Stimulated activated naive B cell treated with anti-CD40 and anti-IgM and Interleukin-4, amounts not matched to agents 10 μg/mL and 1 μg/mL and 100 μg/mL, for 72 hours (primary cell): ENCODE data around the gene GLMP.
"Not testable (repeated sequence)": the region's sequence is repeated elsewhere in the genome, so short reads cannot be mapped to it uniquely, and the experiment has no call there.

Experiments used
- ATAC-seq, 2 donors: fragments of 150-1000 bp; cut with Tn5 transposase; replicated peaks; 2 replicates each; pipeline ENCODE4 v1.10.0; 2021; ENCODE audit warnings: moderate library complexity in 1 of 2
- DNase-seq: peaks from one replicate; pipeline ENCODE4 v3.0.0; 2021
- H3K27ac Mint-ChIP-seq: one replicate; pipeline ENCODE4 v1.8.0; 2022; ENCODE audit warnings: mild to moderate bottlenecking, mixed read lengths
- H3K27me3 Mint-ChIP-seq, 2 donors: one replicate each; pipeline ENCODE4 v1.8.0; 2022; ENCODE audit warnings: mixed read lengths in 2 of 2
- H3K36me3 Mint-ChIP-seq, 2 donors: one replicate each; pipeline ENCODE4 v1.8.0; 2022; ENCODE audit warnings: mixed read lengths in 2 of 2, mild to moderate bottlenecking in 1 of 2
- H3K4me1 Mint-ChIP-seq, 2 donors: one replicate each; pipeline ENCODE4 v1.8.0; 2022; ENCODE audit warnings: mixed read lengths in 2 of 2, mild to moderate bottlenecking in 1 of 2
- H3K4me3 Mint-ChIP-seq, 2 donors: one replicate each; pipeline ENCODE4 v1.8.0; 2022; ENCODE audit warnings: mild to moderate bottlenecking in 2 of 2, mixed read lengths in 2 of 2, moderate library complexity in 1 of 2
- H3K9me3 Mint-ChIP-seq, 2 donors: one replicate each; pipeline ENCODE4 v1.8.0; 2022; ENCODE audit warnings: mixed read lengths in 2 of 2, mild to moderate bottlenecking in 1 of 2

Gene GLMP

GRCh38 chr1:156295391-156295947 is at the start of gene GLMP:
Gene GLMP, minus strand, starts transcription at chr1:156295679. Its CDS starts 34 bp downstream, at chr1:156295645.
- H3K27me3 Mint-ChIP-seq, result no peaks in the 10 kb centered on the region
- H3K4me1 Mint-ChIP-seq, result peaks cover 12 to 34% of the 10 kb centered on the region in 2 donors
- H3K4me3 Mint-ChIP-seq, result peak within 1 kb of the TSS; percentile 87 to 94
- peaks cover 18 to 34% of the 10 kb centered on the region in 2 donors for H3K36me3 Mint-ChIP-seq
- peak within 1 kb of the TSS; percentile 85 for H3K27ac Mint-ChIP-seq
- no peaks in the 10 kb centered on the region for H3K9me3 Mint-ChIP-seq
- ATAC-seq (peak; percentile 79 to 81), DNase-seq (peak; percentile 22)

GRCh38 chr1:156344409-156344808 is 48.9 kb upstream of the GLMP start:
- ATAC-seq (no peak), DNase-seq (no peak)
- Mint-ChIP-seq H3K36me3 (no peaks in the 10 kb centered on the region), H3K4me3 (no peak overlapping the region), H3K4me1 (no peaks in the 10 kb centered on the region), H3K27me3 (peaks cover 17 to 19% of the 10 kb centered on the region in 2 donors), H3K9me3 (no peaks in the 10 kb centered on the region), H3K27ac (no peak overlapping the region)

GRCh38 chr1:156342166-156342955 is 46.9 kb upstream of the GLMP start:
- Mint-ChIP-seq H3K4me3 (no peak overlapping the region), H3K4me1 (peaks cover under 1 to 2% of the 10 kb centered on the region in 2 donors), H3K27ac (no peak overlapping the region), H3K9me3 (no peaks in the 10 kb centered on the region), H3K36me3 (peaks cover 1 to 7% of the 10 kb centered on the region in 2 donors), H3K27me3 (peaks cover 6 to 16% of the 10 kb centered on the region in 2 donors)
- ATAC-seq (no peak), DNase-seq (no peak)

GRCh38 chr1:156338180-156338976 is 42.9 kb upstream of the GLMP start, which contains the start of the genes CCT3 and TSACC:
Gene CCT3, minus strand, starts transcription at chr1:156338292. Its CDS starts 108 bp downstream, at chr1:156338184.
Gene TSACC, plus strand, starts transcription at chr1:156338526. Its CDS starts 1,232 bp downstream, at chr1:156339758.
- peaks cover 11 to 34% of the 10 kb centered on the region in 2 donors for H3K36me3 Mint-ChIP-seq
- H3K9me3 Mint-ChIP-seq, result no peaks in the 10 kb centered on the region
- DNase-seq (peak; percentile 100), ATAC-seq (peak; percentile 94 to 95)
- H3K27me3 Mint-ChIP-seq, result no peaks in the 10 kb centered on the region
- H3K4me1 Mint-ChIP-seq, result peaks cover 12 to 28% of the 10 kb centered on the region in 2 donors
- peak within 1 kb of the TSS; percentile 92 to 98 for H3K4me3 Mint-ChIP-seq
- H3K27ac Mint-ChIP-seq, result peak within 1 kb of the TSS; percentile 97

- ATAC-seq (no peak), DNase-seq (no peak)
- Mint-ChIP-seq H3K4me3 (peak overlapping the region; percentile 92 to 98), H3K27ac (peak overlapping the region; percentile 97), H3K9me3 (no peaks in the 10 kb centered on the region), H3K27me3 (no peaks in the 10 kb centered on the region), H3K36me3 (peaks cover 11 to 35% of the 10 kb centered on the region in 2 donors), H3K4me1 (peaks cover 12 to 28% of the 10 kb centered on the region in 2 donors)
Observed at GRCh38 chr1:156337888-156338179, 42.4 kb upstream of the GLMP start.

GRCh38 chr1:156337052-156337887 is 41.8 kb upstream of the GLMP start:
- ATAC-seq (no peak), DNase-seq (no peak)
- Mint-ChIP-seq H3K4me3 (peak overlapping the region; percentile 92 to 98), H3K9me3 (no peaks in the 10 kb centered on the region), H3K27me3 (no peaks in the 10 kb centered on the region), H3K4me1 (peaks cover 12 to 28% of the 10 kb centered on the region in 2 donors), H3K36me3 (peaks cover 11 to 35% of the 10 kb centered on the region in 2 donors), H3K27ac (peak overlapping the region; percentile 97)

- Mint-ChIP-seq H3K27ac (no peak overlapping the region), H3K27me3 (no peaks in the 10 kb centered on the region), H3K4me1 (peaks cover 12 to 28% of the 10 kb centered on the region in 2 donors), H3K9me3 (no peaks in the 10 kb centered on the region), H3K4me3 (peak overlapping the region; percentile 92 to 98), H3K36me3 (peaks cover 16 to 37% of the 10 kb centered on the region in 2 donors)
- no peak for DNase-seq
- no peak for ATAC-seq
Observed at GRCh38 chr1:156336242-156336641, 40.8 kb upstream of the GLMP start.

- not testable (repeated sequence) for ATAC-seq, H3K4me1 Mint-ChIP-seq, DNase-seq, H3K27ac Mint-ChIP-seq, H3K4me3 Mint-ChIP-seq, H3K27me3 Mint-ChIP-seq, H3K9me3 Mint-ChIP-seq
- peaks cover 29 to 35% of the 10 kb centered on the region in 2 donors for H3K36me3 Mint-ChIP-seq
Observed at GRCh38 chr1:156323179-156323578, 27.7 kb upstream of the GLMP start.

- Mint-ChIP-seq H3K27me3 (no peaks in the 10 kb centered on the region), H3K4me3 (no peak overlapping the region), H3K9me3 (no peaks in the 10 kb centered on the region), H3K36me3 (peaks cover 39 to 43% of the 10 kb centered on the region in 2 donors), H3K4me1 (peaks cover 0 to 2% of the 10 kb centered on the region in 2 donors), H3K27ac (no peak overlapping the region)
- no peak for ATAC-seq
- DNase-seq, result no peak
Observed at GRCh38 chr1:156320560-156320959, 25.1 kb upstream of the GLMP start.

GRCh38 chr1:156319664-156320063 is 24.2 kb upstream of the GLMP start:
- H3K4me3 Mint-ChIP-seq, result no peak overlapping the region
- H3K9me3 Mint-ChIP-seq, result no peaks in the 10 kb centered on the region
- ATAC-seq, result no peak
- H3K4me1 Mint-ChIP-seq, result peaks cover 2 to 5% of the 10 kb centered on the region in 2 donors
- no peaks in the 10 kb centered on the region for H3K27me3 Mint-ChIP-seq
- H3K27ac Mint-ChIP-seq, result no peak overlapping the region
- no peak for DNase-seq
- H3K36me3 Mint-ChIP-seq, result peaks cover 37 to 39% of the 10 kb centered on the region in 2 donors

- Mint-ChIP-seq H3K27ac (no peak overlapping the region), H3K27me3 (no peaks in the 10 kb centered on the region), H3K4me3 (no peak overlapping the region), H3K9me3 (no peaks in the 10 kb centered on the region), H3K4me1 (peaks cover 2 to 5% of the 10 kb centered on the region in 2 donors), H3K36me3 (peaks cover 40 to 52% of the 10 kb centered on the region in 2 donors)
- ATAC-seq, result no peak
- no peak for DNase-seq
Observed at GRCh38 chr1:156316909-156317308, 21.4 kb upstream of the GLMP start.

GRCh38 chr1:156310962-156311361 is 15.5 kb upstream of the GLMP start:
- H3K4me3 Mint-ChIP-seq, result no peak overlapping the region
- H3K36me3 Mint-ChIP-seq, result peaks cover 33 to 58% of the 10 kb centered on the region in 2 donors
- H3K9me3 Mint-ChIP-seq, result no peaks in the 10 kb centered on the region
- no peak for ATAC-seq
- no peak overlapping the region for H3K27ac Mint-ChIP-seq
- no peaks in the 10 kb centered on the region for H3K27me3 Mint-ChIP-seq
- H3K4me1 Mint-ChIP-seq, result peaks cover 0 to 5% of the 10 kb centered on the region in 2 donors
- no peak for DNase-seq

GRCh38 chr1:156308078-156308477 is 12.6 kb upstream of the GLMP start:
- no peak for ATAC-seq
- Mint-ChIP-seq H3K36me3 (peaks cover 27 to 51% of the 10 kb centered on the region in 2 donors), H3K9me3 (no peaks in the 10 kb centered on the region)

More at GRCh38 chr1:156308078-156308477, 12.6 kb upstream of the GLMP start:
- DNase-seq, result no peak
- Mint-ChIP-seq H3K27me3 (no peaks in the 10 kb centered on the region), H3K4me1 (peaks cover 0 to 2% of the 10 kb centered on the region in 2 donors), H3K27ac (no peak overlapping the region), H3K4me3 (no peak overlapping the region)
